Retina (tissue), 1 donor: ENCODE results near the gene GOLGA3.
"Not testable (repeated sequence)": the region's sequence is repeated elsewhere in the genome, so short reads cannot be mapped to it uniquely, and the experiment has no call there.

Experiments used
- DNase-seq: peaks from one replicate; pipeline ENCODE4 v3.0.0-alpha.2; 2016

Gene GOLGA3

DNA sequence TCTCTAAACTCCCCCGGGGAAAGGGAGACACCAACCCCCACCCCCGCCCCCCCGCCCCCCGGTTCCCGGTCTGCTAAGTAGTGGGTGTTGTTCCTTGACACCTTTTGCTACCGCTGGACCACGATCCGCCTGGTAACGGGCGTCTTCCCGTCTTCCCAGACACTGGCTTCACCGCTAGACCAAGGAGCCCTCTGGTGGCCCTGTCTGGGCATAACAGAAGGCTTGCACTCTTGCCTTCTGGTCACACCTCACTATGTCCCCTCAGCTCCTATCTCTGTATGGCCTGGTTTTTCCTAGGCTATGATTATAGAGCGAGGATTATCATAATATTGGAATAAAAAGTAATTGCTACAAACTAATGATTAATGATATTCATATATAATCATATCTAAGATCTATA is 19.3 kb downstream of the GOLGA3 start:
- DNase-seq = not testable (repeated sequence)

DNA sequence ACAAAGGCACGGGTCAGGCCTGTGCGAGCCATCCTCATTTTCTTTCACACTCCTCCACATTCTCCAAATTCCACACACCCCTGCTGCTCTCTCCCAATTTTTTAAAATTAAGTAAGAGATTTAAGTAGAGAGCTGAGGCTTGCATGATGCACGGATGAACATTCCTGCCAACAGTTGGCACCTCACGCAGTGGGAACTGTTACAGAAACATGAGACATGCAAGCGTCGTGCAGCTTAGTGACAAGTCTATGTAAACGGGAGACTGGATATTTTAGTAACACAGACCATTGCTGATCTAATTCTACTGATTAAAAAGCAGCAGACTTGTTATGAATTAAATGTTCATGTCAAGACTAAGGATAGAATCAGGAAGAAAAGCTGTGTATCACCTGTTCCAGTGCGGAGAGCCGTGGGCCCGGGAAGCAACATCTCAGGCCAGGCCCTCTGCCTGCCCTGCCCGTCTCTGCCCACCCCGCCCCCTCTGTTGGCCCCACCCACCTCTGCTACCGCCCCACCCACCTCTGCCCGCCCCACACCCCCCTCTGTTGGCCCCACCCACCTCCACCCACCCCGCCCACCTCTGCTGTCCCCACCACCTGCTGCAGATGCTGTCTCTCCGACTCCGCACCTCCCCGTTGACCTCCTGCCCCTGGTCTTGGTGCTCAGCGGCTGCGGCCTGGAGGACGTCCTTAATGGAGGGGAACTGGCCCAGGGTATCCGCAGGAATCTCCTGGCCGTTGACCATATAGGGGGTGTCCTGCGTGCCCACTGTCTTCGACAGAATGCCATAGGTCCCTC is 21.2 kb downstream of the GOLGA3 start:
- DNase-seq = no peak

DNA sequence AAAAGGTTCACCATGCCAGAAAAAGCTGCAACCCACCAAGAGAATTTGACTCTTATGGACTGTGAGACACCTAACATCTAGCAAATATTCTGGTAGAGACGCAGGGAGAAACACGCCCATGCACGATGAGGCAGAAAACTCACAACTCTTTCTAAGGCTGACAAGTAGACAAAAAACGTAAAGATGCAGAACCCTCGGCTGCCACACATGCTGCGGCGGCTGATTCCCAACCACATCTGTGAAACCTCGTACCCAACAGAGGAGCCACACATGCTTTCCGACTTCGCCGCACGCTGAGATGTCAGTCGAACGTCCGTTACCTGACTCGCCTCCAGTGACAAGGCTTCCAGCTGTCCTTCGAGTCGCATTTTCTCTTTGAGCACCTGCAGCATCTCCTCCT is 21.8 kb downstream of the GOLGA3 start:
- no peak for DNase-seq

DNA sequence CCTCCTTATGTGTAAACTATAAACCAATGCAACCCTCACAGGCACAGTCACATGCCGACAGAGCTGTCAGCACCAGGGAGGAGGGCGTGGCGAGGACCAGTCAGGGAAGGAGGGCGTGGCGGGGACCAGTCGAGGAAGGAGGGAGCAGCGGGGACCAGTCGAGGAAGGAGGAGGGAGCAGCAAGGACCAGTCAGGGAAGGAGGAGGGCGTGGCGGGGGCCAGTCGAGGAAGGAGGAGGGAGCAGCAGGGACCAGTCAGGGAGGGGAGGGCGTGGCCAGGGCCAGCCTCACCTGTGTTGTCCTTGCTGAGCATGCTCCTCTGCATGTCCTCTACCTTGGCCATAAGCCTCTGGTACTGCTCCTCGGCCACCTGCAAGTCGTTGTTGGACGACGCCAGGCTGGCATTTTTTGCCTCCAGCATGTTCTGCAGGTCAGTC is 24.2 kb downstream of the GOLGA3 start:
- no peak for DNase-seq

DNA sequence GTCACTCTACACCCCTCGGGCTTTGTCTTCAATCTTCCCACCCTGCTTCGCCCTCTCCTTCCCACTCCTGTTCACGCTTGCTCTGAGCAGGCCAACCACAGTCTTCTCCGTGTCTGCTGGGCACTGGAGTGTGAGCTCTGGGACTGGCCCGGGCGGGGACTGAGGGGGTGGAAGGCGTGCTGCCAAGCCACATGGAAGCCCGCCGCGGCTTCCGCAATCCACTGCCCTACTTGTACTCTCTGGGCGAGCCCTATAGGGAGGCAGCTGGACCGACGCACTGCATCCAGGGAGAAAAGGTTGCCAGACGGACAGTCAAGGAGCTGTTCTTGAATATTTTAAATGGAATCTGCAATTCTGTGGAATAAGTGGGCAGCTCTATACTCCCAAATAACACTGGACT is 24.8 kb downstream of the GOLGA3 start:
- no peak for DNase-seq

DNA sequence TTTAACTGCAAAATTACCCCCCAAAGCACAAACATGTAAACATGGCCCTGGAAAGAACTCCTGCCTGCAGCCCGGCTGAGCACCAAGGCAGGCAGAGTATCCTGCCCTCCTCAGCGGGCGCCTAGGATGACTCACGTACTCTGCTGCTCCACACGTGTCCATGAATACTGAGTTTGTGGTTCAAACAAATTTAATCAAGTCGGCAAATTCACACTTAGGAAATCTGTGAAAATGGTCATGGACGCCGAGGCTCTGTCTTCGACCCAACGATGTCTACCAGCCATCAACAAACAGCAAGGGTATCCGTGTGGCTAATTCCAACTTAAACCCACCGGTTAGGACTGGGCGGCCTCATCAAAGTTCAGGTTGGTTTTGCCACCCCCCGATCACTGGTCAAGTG is 25.5 kb downstream of the GOLGA3 start:
- DNase-seq = no peak

DNA sequence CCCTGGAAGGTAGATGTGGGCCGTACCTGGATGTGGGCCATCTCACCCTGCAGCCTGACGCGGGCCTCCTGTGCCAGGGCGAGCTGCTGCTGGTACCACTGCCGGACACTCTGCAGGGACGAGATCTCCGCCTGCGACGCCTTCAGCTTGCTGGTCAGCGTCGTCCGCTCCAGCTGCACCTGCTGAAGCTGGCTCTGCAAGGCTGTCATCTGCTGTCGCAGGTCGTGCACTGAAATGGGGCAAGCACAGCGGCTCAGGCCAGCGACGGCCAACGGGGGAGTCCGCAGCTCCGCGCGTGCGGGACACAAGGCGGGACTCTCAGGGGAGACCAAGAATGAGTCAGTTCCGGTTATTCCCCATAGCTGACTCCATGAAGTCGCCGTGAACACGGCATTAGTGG is 26.9 kb downstream of the GOLGA3 start:
- DNase-seq = no peak

DNA sequence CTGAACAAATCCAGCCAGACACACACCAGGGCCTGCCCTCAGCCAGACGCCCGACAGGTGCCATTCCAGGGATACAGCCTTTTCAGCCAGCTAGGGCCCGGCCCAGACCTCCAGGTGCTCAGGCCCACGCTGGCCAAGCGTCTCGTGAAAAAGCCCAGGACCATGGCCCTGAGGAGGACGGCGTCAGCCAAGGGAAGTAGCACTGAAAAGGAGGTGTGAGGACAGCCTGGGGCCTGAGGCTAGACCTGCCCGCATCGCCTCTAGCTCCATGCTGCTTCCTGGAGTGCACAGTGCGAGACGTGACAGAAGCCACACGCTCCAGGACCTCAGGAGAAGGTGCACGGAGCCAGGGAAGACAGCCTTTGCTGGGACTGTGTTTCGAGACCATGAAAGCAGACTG is 29.8 kb downstream of the GOLGA3 start:
- DNase-seq = no peak

DNA sequence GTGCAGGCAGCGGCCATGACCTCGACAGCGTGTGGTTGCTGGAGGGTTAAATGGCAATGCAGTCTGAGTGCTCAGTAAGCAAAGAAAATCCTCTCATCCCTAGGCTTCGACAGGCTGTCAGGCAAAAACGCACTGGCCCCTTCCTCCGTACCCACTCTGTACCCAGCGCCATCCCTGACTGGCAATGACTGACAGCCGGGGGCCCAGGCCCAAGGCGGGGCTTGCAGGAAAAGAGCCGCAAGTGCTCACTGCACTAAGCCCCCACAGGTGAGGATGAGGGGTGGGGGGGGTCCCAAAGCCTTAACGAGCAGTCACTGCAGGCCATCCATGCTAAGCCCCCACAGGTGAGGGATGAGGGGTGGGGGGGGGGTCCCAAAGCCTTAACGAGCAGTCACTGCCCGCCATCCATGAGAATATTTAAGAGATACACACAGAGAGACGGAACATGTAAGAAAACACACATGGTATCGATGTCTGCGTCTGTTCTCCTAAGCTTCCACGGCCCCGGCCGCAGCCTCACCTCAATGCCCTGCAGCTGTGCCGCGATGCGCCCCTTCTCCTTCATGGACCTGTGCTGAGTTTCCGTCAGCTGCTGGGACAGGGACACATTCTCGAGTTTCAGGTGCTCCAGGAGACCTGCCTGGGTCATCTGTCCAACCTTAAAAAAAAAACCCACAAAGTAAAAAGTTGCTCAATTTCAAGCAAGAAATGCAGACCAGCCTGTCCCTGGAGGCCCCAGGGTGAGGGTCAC is 30.7 kb downstream of the GOLGA3 start:
- DNase-seq = no peak

DNA sequence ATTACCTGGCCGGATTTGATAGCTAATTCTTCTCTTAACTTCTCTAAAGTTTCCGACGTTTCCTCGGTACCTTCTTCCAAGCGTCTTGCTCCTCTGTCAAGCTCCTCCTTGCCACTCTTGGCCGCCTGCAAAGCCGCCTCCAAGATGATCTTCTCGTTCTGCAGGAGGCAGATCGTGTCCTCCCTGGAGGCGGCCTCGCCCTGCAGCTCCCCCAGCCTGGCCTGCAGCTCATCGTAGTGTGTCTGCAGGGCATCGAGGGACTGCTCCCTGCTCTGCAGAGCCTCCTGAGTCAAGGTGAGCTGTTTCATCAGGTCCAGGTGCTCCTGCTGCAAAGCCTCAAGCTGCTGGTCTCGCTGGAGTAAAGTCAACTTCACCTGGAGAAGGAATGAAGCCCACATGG is 32.8 kb downstream of the GOLGA3 start:
- DNase-seq = no peak

DNA sequence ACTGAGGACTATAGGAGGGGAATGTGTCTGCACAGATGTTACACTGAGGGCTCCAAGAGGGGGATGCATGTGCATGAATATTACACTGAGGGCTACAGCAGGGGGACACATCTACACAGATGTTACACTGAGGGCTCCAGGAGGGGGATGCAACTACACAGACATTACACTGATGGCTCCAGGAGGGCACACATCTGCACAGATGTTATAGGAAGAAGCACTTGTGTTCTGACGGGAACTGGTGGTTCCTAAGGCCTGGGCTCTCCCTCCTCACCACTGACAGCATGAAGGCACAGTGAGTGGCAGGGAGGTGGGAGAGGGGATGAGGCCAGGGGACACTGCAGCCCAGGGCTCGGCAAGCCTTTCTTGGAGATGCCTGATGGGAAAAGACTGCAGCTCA is 36.7 kb downstream of the GOLGA3 start:
- not testable (repeated sequence) for DNase-seq

DNA sequence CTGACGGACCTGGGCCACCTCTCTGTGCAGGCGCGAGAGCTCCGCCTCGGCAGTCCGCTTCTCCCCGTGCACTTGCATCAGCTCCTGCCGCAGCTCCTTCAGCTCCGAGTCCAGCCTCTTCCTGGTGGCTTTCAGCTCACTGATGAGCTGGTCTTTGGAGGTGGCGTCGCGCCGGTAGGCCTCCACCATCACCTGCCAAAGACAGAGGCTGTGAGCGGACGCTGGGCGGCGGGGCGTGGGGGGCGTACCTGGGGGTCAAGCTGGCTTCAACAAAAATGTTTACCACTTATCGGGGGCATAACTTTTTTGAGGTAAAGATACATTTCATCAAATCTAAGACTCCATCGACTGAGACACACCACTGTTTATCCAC is 39.6 kb downstream of the GOLGA3 start:
- no peak for DNase-seq

DNA sequence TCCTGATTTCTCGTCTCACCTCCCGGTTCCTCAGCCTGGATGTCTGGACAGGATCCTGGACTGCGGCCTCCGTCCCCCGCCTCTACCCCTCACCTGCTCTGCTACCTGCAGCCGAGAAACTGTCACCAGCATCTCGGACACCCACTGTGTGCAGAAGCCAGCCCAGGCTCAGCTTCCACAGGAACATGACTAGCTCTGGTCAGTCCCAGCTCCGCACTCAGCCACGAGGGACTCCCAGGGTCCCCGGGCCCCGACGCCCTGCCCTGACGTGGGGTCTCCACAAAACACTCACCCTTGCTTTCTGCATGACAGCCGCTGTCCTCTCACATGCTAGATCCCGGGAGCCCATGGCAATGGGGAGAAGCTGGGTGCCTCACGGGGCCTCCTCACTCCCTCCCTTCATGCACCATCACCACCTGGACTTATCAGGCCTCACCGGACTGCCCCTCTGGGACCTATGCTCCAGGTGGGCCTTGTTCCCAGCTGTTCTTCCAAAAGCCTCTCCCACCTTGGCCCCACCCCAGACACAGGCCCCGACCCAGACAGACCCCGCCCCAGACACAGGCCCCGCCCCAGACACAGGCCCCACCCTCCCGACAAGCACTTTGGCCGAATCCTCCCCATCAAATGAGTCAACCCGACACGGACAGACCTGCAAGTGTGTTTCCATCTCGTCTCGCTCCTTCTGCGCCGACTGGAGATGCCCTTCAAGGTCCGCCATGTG is 40.1 kb downstream of the GOLGA3 start:
- no peak for DNase-seq

DNA sequence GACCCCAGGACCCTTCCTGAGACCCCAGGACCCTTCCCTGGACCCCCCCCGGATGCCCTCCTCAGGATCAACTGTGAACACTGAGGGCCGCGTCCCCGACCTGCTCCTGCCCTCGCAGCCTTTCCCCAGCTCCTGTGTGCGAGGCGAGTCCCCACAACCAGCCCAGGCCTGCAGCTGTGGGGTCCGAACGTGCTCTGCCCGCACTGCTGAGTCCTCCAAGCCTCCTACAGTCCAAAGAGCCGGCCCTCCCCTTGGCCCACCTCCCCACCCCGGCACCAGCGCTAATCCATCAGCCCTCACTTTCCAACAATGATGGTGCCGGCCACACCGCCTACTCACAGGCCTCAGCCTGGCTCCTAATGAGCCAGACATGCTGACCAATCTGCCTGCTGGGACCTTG is 40.8 kb downstream of the GOLGA3 start:
- no peak for DNase-seq

DNA sequence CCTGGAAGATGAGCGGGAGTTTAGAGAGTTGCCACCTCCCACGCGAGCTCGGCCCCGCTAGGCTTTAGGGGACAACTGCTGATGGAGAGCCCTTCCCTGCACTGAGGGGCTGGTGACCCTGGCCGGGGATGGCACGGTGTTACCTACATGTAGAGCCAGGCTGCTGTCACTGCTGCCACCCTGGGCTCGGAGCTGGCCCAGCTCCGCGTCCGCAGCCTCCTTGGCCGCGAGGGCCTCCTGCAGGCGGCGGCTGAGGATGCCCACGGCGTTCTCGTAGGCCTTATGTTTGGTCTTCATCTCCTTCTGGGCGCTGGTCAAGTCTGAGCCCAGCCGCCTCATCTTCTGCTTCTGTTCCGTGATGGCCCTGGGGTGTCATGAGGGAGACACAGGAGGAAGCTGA is 42.5 kb downstream of the GOLGA3 start:
- DNase-seq = no peak

DNA sequence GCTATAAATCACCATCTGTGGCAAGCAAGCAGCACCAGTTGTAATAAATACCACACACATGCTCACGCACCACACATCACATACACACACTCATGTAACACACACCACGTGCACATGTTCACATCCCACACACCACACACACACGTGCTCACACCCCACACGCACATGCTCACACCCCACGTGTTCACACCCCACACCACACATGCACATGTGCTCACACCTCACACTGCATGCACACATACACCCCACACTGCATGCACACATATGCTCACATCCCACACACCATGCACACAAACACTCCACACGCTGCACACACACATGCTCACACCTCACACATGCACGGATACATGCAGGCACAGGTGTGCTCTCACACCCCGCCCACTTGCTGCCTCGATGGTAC is 44.1 kb downstream of the GOLGA3 start:
- DNase-seq = no peak

DNA sequence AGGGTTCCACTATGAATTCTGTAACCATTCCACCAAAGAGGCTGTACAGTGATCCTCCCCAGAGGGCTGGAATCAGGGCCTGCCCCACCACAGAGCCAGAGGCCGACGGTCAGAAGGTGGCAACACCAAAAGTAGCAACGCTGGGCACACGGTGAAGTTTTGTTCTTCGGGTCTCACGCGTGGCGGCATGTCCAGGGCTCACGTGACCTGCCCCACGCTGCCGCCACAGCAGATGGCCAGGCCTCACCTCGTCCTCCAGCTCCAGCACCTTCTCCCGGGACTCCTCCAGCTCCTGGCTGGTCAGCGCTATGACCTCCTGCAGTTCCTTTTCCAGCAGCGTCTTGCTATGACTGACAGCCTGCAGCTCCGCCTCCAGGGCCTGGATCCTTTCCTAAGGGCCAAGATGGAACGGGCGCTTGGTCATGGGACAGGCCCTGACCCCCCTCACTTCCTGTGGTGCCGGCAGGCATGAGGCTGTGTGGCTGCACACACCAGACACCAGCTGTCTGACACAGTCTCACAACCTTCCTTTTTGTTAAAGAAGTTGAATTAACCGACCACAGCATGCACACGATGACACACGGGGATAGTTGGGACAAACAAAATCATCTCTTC is 44.6 kb downstream of the GOLGA3 start:
- no peak for DNase-seq

DNA sequence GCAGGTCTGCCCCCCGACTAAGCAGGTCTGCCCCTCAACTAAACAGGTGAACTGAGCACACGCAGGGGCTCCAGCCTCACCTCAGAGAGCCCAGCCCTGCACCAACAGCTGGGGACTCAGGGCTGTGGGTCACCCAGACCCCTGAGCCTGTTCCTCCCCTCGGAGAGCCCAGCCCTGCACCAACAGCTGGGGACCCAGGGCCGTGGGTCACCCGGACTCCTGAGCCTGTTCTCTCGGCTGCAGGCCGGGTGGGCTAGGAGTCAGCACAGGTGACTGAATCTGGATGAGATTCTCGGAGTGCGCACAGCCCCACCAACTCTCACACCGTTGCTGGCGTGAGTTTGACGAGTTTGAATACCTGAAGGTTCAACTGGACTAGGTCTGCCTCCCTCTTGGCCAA is 46.7 kb downstream of the GOLGA3 start:
- no peak for DNase-seq

DNA sequence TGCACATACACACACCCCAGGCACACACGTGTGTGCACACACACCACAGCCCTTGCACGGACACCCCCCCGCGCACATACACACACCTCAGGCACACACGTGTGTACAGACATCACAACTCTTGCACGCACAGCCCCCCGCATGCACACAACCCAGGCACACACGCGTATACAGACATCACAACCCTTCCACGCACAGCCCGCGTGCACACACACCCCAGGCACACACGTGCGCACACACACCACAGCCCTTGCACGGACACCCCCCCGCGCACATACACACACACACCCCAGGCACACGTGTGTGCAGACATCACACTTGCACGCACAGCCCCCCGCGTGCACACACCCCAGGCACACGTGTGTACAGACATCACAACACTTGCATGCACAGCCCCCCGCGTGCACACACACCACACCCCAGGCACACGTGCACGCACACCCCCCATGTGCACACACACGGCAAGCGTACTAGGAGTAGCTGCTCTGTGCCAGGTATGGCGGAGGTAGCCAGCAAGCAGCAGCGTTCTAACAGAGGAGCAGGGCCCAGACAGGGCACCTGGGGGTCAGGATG is 48.8 kb downstream of the GOLGA3 start:
- no peak for DNase-seq

DNA sequence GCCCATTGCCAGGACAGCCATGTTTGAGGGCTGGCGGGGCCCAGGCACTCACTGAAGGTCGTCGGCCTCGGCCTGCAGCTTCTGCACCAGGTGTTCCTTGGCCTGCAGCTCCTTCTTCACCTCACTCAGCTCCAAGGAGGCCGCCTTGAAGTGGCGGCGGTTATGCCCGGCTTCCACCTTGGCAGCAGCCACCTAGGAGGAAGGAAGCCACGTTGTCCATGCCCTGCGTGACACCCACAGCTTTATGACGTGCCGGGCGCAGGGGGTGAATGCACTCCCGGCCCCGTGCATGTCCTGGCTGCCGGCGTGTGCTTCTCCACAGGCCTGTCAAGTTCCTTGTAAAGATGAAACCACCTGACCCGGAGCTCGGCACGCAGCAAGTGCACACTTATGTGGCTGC is 51.1 kb downstream of the GOLGA3 start:
- DNase-seq = no peak

DNA sequence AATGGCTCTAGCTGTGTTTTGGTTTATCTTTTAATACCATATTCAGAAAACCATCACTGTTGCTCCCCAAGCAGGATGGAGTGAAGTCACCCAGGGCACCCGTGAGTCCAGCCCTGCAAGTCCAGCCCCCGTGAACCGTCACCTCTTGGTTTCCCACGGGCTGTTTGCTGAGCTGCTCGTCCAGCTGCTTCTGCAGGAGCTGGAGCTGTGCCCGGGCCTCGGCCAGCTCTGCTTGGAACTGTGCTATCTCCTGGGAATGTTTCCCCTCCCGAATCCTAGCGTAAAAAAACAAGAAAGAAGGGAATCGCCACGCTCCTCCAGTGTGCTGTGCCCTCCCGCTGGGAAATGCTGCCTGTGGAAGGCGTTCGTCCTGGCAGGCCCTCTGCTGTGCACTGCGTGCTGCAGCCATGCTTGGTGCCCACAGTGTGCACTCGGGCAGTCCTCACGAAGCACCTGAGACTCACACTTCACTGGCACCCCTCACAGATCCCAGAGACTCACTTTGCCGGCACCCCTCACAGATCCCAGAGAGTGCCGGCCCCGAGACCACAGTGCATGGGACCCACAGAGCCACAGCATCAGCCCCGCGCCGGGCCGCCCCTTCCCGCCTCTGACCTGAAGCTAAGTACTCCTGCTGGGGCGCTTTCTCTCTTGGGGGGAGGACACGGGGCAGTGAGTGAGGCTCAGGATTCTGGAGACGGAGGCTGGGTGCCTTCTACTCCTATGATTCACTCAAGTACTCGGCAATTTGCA is 51.7 kb downstream of the GOLGA3 start:
- DNase-seq = no peak

DNA sequence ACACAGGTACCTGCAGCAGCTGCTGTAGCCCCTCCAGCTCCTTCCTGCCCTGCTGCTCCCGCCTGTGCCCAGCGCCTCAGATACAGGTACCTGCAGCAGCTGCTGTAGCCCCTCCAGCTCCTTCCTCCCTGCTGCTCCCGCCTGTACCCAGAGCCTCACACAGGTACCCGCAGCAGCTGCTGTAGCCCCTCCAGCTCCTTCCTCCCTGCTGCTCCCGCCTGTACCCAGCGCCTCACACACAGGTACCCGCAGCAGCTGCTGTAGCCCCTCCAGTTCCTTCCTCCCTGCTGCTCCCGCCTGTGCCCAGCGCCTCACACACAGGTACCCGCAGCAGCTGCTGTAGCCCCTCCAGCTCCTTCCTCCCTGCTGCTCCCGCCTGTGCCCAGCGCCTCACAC is 52.4 kb downstream of the GOLGA3 start:
- DNase-seq = not testable (repeated sequence)
